A673 (cell line): ENCODE data around the gene OMD.

ENCODE experiments used
- EZH2 ChIP-seq: fragments of 200-600 bp; sonication (generic); IDR thresholded peaks from 2 replicates; pipeline ENCODE4 v1.6.1; 2017; ENCODE audit warnings: borderline replicate concordance, low read depth, mild to moderate bottlenecking, mixed read lengths, antibody characterized with exemption, low read length; ENCODE audit not compliant: poor library complexity, severe bottlenecking
- TF ChIP-seq, protein P1 (sequence below): fragments of 300-800, 200-600 bp; sonication (generic); conservative IDR thresholded peaks from 2 replicates; pipeline ENCODE4 v1.5.1; 2017; ENCODE audit warnings: low read depth, mild to moderate bottlenecking, antibody characterized with exemption, low read length, moderate library complexity, mixed read lengths

DNA sequence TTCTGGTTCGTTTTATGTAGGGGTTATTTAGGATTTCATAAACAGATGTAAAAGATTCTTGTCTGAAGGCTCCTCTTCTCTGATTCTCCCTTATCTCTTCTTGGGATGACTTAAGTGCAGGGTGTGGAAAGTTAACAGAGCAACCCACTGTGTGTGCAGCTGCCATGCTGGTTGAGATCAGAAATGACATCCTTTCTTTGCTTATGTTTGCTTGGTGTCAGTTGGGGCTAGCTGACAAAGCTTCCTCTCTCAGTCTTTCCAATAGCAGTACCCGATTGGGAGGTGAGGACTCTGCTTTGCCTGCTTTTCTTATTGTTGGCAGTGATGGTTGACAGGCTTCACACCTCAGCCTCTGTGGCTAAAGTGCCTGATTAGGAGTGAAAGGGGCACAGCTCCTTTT, 46.4 kb downstream of the OMD start:
- TF ChIP-seq EZH2, result no peak
- TF ChIP-seq, protein P1, sequence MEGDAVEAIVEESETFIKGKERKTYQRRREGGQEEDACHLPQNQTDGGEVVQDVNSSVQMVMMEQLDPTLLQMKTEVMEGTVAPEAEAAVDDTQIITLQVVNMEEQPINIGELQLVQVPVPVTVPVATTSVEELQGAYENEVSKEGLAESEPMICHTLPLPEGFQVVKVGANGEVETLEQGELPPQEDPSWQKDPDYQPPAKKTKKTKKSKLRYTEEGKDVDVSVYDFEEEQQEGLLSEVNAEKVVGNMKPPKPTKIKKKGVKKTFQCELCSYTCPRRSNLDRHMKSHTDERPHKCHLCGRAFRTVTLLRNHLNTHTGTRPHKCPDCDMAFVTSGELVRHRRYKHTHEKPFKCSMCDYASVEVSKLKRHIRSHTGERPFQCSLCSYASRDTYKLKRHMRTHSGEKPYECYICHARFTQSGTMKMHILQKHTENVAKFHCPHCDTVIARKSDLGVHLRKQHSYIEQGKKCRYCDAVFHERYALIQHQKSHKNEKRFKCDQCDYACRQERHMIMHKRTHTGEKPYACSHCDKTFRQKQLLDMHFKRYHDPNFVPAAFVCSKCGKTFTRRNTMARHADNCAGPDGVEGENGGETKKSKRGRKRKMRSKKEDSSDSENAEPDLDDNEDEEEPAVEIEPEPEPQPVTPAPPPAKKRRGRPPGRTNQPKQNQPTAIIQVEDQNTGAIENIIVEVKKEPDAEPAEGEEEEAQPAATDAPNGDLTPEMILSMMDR, result no peak
